GM12864 (cell line): ENCODE measurements around the gene GUSB.
"Not testable (repeated sequence)": the region's sequence is repeated elsewhere in the genome, so short reads cannot be mapped to it uniquely, and the experiment has no call there.

Source experiments
- DNase-seq: peaks from one replicate; pipeline ENCODE4 v3.0.0-alpha.2; 2011; ENCODE audit warnings: low read depth
- H3K4me3 ChIP-seq: 2 replicates; pipeline ENCODE4 v1.5.1; 2011; ENCODE audit warnings: mild to moderate bottlenecking, low read depth, low read length, control low read depth
- TF ChIP-seq, protein P1 (sequence below): IDR thresholded peaks from 2 replicates; pipeline ENCODE4 v1.5.1; 2011; ENCODE audit warnings: low read depth, mild to moderate bottlenecking, moderate library complexity, low read length, control low read depth, inconsistent platforms; ENCODE audit errors: missing control alignments

GUSB gene

DNA sequence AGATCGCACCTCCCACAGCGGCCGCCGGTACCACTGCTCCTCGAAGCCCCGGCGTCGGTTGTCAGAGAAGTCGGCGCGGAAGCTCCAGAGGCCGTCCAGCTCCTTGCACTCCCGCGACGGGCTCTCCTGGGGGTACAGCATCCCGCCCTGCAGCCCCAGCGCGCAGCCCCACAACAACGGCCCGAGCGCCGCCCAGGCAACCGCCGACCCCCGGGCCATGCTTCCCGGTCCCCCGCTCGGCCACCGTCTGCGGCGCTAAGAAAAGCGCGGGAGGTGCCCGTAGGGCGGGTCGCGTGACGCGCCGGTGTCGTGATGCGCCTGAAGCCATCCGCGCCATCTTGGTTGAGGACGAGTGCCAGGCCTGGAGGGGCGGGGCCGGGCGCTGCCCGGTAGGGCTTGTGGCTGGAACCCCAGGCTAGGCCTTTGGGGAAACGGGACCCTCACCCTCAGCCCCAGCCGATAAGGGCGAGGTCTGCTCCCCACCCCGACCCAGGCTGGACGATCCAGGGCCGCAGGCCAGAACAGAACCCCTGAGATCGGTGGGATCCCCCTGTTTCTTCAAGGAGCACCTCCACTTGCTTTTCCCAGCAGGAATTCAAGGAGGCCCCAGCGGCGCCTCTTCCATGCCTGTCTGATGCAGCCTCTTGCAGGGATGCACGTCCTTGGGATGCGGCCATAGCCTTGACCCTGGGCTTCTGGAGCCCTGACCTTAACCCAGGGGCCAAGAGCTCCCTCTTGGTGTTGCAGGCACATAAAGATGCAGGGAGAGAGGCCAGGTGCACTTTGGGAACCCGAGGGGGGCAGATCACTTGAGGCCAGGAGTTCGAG is at the start of gene GUSB:
TSS of gene GUSB (minus strand) at position 249 of the 828 bp plus-strand sequence. CDS start at position 219, 30 bp downstream.
- TF ChIP-seq, protein P1, sequence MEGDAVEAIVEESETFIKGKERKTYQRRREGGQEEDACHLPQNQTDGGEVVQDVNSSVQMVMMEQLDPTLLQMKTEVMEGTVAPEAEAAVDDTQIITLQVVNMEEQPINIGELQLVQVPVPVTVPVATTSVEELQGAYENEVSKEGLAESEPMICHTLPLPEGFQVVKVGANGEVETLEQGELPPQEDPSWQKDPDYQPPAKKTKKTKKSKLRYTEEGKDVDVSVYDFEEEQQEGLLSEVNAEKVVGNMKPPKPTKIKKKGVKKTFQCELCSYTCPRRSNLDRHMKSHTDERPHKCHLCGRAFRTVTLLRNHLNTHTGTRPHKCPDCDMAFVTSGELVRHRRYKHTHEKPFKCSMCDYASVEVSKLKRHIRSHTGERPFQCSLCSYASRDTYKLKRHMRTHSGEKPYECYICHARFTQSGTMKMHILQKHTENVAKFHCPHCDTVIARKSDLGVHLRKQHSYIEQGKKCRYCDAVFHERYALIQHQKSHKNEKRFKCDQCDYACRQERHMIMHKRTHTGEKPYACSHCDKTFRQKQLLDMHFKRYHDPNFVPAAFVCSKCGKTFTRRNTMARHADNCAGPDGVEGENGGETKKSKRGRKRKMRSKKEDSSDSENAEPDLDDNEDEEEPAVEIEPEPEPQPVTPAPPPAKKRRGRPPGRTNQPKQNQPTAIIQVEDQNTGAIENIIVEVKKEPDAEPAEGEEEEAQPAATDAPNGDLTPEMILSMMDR = no peak
- peak; percentile 68 for DNase-seq
- peak within 1 kb of the TSS; percentile 93 for H3K4me3 ChIP-seq

DNA sequence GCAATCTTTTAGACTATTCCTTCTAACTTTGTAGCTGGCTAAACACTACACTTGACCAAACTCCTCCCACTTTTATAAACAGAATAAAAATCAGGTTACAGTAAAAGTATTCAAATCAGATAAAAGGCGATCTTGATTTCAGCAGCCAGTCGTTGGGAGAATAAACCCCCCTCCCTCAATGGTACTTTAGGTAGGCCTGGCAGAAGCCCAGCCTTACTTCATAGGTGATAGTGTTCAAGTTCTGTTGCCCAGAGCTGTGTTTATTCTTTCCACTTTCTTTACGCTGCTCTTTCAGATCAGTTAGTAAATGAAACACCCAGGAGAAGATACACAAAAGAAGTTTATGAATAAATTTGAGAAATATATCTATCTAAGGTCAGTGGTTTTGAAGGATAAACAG is 46.3 kb upstream of the GUSB start:
- H3K4me3 ChIP-seq, DNase-seq: not testable (repeated sequence)

DNA sequence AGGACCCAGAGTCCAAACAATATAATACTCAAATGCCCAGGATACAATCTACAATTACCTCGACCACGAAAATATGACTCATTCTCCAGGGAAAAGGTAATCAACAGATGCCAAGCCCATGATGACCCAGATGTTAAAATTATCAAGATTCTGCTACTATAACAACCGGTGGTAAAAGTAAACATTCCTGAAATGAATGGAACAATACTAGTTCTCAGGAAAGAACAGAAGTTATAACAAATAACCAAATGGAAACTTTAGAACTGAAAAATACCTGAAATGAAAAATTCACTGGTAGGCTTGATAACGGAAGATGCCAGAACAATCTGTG is 34.1 kb upstream of the GUSB start:
- DNase-seq = no peak
- no peak overlapping the region for H3K4me3 ChIP-seq
- TF ChIP-seq, protein P1 = no peak

DNA sequence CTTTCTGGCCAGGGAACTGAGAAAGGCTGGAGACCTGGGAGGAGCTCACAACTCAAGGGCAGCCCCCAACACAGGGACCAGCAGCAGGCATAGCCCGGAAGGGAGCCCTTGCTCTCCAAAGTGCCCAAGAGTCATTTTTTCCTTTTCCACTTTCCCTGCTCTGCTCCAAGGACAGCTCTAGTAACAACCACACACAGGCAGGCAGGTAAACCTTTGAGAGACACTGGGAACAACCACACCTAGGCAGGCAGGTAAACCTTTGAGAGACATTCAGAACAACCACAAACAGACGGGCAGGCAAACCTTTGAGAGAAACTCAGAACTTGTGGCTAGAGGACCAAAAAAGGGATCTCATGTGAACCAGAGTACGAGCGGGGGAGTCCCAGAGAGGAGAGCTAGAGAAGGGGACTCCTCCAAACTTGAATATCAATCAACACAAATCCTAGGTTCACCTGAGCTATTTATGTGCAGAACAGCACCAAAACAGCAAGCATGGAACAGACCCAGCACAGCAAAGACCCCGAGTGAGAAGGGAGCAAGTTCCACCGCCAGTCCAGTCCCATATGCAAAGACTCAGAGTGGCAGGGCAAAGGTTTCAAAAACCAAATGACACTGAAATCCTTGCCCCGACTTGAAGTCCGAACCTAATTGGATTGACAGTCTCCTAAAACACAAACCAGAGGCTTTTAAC is 33.6 kb upstream of the GUSB start:
- no peak overlapping the region for H3K4me3 ChIP-seq
- DNase-seq = no peak
- TF ChIP-seq, protein P1 = no peak

DNA sequence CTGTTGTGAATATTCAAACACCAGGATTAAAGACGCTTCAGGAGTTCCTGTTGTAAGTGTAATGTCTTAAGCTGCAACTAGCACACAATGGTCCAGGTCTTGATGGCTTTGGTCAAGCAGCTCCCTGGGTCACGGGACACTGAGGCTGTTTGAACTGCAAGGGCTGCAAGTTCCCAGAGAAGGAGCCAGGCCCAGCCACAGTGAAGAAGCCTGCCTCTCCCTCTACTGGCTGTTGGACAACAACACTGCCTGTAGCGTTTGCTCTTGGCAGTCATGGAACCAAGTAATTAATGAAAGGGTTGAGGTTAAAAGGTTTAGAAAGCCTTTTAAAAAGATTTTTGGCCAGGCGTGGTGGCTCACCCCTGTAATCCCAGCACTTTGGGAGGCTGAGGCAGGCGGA is 31.9 kb upstream of the GUSB start:
- H3K4me3 ChIP-seq = no peak overlapping the region
- DNase-seq = no peak
- TF ChIP-seq, protein P1 = peak; percentile 46

DNA sequence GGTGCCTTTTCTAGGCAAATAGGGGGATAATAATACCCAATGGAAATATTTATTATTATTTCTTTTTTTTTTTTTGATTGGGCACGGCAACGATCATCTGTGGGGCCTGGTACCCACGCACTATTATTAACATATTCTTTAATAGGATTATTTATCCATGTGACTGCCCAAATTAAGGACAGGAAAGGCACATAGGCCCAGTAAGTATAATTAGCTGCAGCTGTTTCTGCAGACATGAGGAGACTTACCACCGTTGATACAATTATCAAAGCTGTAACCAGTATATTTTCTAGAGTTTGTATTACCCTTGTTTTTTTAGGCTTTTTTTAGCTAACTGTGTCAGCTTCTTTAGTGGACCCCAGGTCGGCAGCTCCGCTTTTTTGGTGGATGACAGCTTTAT is 25.2 kb upstream of the GUSB start:
- H3K4me3 ChIP-seq = no peak overlapping the region
- TF ChIP-seq, protein P1 = no peak
- no peak for DNase-seq

DNA sequence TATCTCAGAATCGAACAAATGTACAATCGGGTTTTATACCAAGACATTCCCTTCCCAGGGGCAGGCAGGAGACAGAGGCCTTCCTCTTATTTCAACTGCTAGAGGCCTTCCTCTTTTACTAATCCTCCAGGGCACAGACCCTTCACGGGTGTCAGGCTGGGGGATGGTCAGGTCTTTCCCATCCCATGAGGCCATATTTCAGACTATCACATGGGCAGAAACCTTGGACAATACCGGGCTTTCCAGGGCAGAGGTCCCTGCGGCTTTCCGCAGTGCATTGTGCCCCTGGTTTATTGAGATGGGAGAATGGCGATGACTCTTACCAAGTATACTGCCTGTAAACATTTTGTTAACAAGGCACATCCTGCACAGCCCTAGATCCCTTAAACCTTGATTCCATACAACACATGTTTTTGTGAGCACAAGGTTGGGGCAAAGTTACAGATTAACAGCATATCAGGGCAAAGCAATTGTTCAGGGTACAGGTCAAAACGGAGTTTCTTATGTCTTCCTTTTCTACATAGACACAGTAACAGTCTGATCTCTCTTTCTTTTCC is 23.2 kb upstream of the GUSB start:
- H3K4me3 ChIP-seq = not testable (repeated sequence)

DNA sequence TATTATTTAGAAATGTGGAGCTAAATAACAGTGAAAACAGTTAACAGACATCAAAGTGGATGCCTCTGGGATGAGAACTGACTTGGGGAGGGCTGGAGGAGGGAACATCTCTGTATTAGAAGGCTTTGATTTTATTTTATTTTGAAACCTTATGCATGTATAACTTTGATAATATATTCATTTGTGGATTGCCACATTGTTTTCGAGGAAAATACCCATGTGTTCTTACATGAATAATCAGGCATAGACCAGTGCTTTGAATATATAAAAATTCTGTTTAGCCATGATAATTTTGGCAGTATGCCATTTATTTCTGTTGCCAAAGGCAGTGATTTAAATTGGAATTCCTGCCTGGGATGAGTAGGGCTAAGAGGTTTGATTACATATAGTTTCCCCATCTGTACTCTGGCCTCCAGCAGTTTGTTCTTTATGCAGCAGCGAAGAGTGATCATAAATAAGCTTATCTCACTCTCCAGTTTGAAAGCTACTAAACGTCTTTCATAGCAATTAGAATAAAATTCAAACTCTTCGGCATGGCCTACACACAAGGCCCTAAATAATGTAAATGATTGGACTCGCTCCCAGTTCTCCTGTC is 18.9 kb upstream of the GUSB start:
- not testable (repeated sequence) for DNase-seq, H3K4me3 ChIP-seq

More for the DNA sequence above, 23.2 kb upstream of the GUSB start:
- DNase-seq = not testable (repeated sequence)

DNA sequence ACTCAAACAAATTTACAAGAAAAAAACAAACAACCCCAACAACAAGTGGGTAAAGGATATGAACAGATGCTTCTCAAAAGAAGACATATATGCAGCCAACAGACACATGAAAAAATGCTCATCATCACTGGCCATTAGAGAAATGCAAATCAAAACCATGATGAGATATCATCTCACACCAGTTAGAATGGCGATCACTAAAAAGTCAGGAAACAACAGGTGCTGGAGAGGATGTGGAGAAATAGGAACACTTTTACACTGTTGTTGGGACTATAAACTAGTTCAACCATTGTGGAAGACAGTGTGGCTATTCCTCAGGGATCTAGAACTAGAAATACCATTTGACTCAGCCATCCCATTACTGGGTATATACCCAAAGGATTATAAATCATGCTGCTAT is 13.0 kb upstream of the GUSB start:
- H3K4me3 ChIP-seq, DNase-seq: not testable (repeated sequence)
